TTC549 (cell line): ENCODE results near the gene LRRC56.

Experiments used
- FAIRE-seq: peaks from 2 replicates; lab custom pipeline; 2012; peaks lifted over from hg19 to GRCh38; lab: Jason Lieb, UNC

Gene LRRC56, protein sequence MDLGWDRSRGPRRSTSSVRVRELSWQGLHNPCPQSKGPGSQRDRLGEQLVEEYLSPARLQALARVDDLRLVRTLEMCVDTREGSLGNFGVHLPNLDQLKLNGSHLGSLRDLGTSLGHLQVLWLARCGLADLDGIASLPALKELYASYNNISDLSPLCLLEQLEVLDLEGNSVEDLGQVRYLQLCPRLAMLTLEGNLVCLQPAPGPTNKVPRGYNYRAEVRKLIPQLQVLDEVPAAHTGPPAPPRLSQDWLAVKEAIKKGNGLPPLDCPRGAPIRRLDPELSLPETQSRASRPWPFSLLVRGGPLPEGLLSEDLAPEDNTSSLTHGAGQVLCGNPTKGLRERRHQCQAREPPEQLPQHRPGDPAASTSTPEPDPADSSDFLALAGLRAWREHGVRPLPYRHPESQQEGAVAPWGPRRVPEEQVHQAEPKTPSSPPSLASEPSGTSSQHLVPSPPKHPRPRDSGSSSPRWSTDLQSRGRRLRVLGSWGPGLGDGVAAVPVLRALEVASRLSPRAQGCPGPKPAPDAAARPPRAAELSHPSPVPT

GRCh38 chr11:536841-537621 lies at the start of gene LRRC56:
TSS of gene LRRC56 (plus strand) at chr11:537527. CDS start at chr11:540685, 3,158 bp downstream.
- FAIRE-seq, result no peak

DNA sequence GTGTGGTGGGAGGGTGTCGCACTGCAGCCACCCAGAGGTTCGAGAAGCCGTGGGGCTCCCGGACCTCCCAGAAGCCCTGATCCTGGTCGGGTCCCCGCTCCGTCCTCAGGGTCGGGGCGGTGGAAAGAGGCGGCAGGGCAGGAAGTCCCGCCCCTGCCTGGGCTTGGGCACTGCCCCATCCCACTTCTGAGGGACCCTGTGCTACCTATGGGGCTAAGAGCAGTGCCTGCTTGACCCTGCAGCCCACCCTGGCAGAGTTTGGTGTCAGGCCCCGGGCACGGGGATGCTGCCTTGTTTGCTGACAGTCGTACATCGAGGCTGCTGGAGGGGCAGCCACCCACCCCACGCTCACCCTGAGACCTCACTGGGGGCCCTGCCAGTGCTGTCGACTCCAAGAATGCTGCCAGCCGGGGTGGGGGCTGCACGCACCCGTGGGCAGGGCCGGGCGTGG lies 49.7 kb upstream of the LRRC56 start:
- no peak for FAIRE-seq

DNA sequence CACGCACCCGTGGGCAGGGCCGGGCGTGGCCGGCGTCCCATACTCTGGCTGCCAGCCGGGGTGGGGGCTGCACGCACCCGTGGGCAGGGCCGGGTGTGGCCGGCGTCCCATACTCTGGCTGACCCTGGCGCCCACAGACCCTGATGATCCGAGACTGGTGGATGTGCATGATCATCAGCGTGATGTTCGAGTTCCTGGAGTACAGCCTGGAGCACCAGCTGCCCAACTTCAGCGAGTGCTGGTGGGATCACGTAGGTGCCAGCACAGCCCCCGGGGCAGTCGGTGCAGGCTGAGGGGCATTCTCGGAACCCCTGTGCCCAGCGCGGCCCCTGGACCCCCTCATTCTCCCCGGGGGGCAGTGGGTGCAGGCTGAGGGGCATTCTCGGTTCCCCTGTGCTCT lies 49.3 kb upstream of the LRRC56 start:
- no peak for FAIRE-seq

DNA sequence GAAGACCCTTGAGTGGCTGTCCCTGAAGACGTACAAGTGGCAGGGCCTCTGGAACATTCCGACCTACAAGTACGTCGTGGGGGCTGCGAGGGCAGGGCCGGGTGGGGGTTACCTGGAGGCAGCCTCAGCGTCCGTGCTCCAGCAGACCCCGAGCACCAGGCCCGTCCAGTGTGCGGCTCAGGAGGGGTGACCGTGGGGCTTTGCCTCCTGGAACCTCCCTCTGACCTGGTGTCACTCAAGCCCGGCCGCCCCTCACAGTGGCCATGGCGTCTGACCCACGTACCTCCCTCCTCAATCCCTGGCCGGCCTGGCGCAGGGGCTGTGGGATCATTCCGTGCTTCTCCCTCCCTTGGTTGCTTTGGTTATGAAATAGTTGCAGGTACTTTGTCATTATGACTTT lies 48.7 kb upstream of the LRRC56 start:
- no peak for FAIRE-seq

DNA sequence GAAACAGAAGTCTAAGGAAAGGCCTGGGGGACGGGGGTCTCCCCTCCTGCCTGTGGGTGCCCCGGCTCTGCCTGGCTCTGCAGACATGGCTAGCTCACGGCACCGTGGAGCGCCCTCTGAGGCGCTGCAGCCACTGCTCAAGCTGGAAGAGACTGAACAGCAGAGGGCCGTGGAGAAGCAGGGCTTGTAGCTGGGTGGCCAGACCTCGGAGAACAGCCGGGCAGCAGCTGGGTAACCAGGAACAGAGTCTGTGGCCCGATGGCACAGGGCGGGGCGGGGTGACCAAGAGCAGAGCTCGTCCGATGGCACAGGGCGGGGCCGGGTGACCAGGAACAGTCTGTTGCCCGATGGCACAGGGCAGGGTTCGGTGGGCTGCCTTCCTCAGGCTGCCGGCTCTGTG lies 48.3 kb upstream of the LRRC56 start:
- no peak for FAIRE-seq

GRCh38 chr11:489610-490185 lies 47.6 kb upstream of the LRRC56 start:
- no peak for FAIRE-seq

- no peak for FAIRE-seq
Measured at GRCh38 chr11:490186-490929, 47.0 kb upstream of the LRRC56 start.

DNA sequence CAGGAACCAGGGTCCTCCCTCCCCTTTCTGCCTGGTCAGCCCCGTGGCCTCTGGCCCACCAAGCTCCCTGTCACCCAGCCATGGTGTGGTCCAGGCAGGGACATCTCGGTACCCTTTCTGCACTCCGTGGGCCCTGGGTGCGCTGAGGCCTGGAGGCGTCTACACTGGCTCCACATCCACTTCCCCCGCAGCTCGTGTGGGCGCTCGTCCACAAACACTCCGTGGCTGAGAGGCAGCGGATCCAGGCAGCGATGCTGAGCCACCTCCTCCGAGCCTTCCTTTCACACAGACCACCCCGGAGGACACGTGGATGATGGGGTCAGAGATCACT lies 46.4 kb upstream of the LRRC56 start:
- FAIRE-seq, result no peak

DNA sequence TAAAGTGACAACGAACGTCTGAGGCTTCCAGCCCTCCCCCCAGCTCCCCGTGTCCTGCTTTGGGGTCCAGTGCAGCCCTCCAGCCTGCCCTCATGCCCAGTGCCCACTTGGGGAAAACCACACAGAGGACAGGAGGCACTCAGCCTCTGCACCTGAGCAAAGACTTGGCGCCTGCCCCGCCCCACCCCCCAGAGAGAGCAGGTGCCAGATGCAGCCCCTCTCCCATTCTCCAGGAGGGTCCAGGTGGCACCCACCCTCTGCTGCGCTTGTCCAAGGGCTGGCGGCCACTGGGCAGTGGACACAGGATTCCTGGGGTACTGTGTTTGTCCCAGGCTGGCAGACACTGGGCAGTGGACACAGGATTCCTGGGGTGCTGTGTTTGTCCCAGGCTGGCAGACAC lies 46.0 kb upstream of the LRRC56 start:
- no peak for FAIRE-seq

DNA sequence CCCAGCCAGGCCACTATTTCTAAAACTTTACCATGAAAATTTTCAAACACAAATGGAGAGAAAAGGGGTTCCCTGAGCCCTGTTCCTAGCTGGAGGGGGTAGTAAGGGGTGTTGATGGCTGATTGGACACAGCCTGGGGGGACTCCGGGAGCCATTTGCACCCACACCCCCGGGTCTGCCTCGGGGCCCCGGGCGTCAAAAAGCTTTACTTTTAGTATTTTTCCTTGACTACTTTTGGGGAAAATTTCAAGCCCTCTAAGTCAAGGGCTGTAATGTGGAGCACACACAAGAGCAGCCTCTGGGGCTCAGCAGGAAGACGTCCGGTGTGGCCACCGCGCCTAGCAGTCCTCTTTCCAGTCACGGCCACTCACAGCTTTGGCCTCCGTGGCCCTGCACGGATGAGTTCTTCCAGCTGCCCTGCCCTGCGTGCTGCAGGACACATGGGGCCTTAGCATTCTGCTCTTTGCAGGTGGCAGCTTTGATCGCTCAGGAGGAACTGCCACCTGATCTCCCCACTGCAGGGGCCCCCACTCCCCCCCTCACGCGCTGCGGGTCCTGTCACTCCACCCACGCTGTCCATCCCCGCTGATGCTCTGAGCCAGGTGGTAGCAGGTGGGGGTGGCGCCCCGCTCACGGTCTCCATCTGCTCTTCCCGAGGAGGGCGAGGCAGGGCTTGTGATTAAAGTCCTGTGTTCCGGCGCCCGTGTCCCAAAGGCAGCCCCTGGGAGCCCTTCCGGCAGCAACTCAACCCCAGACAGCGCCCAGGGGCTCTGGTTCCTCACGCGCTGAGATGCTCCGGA lies 44.7 kb upstream of the LRRC56 start:
- FAIRE-seq, result no peak

- no peak for FAIRE-seq
Measured at GRCh38 chr11:494761-495536, 42.4 kb upstream of the LRRC56 start.

GRCh38 chr11:495537-495931 lies 41.8 kb upstream of the LRRC56 start:
- FAIRE-seq, result no peak

- no peak for FAIRE-seq
Measured at GRCh38 chr11:496834-497564, 40.3 kb upstream of the LRRC56 start.

DNA sequence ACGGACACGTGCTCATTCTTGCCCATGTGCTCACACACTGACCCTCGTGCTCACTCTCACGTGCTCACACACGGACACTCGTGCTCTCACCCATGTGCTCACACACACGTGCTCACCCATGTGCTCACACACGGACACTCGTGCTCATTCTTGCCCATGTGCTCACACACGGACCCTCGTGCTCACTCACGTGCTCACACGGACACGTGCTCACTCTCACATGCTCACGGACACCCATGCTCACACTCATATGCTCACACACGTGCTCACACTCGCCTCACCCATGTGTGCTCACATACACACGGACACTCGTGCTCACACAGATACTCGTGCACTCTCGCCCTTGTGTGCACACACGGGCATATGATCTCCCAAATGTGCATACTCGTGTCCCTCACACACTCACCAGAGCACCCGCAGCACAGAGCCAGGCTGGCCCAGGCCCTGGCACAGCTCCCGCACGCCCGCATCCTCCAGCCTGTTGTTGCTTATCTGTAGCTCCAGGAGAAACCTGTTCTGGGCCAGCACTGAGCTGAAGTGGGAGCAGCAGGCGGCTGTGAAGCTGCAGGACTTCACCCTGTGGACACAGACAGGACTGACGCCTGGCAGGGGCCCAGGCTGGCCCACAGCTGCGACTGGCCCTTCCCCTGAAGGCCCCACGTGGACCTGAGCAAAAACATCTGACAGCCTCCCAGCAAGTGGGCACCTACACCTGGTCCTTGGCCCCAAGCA lies 39.6 kb upstream of the LRRC56 start:
- no peak for FAIRE-seq

DNA sequence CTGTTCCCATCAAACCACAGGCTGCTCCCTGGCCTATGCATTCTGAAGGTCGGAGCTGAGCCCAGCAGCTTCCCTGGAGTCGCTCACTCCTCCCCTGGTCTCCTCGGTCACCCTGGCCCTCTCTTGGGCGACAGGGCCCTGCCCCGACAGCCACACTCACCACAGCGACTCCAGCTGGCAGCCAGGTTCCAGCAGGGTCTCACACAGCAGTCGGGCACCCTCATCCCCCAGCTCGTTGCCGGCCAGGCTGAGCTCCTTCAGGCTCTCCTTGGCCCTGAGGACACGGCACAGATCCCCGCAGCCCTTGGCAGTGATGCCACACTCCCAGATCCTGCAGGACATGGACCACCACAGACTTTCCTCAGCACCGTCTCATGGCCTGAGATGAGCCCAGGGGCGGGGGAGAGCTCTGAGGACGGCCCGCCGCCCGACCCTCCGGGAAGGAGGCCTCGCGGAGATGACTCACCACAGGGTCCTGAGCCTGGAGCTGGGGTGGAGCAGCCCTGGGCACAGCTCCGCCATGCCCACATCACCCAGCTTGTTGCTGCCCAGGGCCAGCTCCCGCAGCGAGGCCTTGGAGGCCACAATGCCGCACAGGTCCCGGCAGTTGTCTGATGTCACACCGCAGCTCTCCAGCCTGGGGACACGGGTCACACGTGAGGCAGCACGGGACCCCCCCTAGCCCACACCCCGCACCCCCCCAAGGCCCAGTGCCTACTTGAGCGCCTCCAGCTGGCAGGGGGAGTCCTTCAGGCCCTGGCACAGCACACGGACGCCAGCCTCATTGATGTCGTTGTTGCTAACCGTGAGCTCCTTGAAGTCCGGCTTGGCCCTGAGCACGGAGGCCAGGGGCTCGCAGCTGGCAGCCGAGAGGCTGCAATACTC lies 38.8 kb upstream of the LRRC56 start:
- FAIRE-seq, result no peak

DNA sequence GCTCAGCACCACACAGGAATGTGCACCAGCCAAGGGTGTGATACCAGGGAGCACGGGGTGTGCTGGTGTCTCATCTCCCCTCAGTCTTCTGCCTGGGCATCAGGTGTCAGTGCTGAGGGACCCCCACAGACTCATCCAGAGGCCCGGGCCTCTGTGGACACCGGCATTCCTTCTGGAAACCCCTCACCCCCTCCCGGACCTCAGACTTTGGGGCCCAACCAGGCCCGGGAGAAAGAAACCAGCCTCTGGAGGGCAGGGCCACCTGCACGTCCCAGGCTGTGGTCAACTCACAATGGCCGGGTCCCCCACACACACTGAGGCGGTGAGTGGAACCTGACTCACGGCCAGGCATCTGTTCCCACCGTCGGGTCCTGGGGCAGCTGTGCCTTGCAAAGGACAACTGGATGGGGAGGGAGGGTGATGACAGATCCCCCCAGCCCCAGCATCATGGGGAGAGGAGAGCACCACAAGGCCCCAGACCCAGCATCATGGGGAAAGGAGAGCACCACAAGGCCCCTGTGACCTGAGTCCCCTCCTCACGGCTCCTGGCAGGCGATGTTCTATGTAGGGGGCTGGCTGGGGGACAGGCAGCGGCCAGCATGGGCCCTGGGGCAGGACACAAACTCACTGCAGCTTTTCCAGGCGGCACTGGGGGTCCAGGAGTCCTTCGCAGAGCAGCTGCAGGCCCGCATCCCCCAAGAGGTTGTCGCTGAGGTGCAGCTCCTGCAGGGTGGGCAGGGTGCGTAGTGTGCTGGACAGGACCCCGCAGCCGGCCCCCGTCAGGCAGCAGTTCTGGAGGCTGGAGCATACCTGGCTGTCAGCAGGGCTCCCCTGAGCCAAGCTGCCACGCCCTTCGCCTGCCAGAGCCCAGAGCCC lies 37.9 kb upstream of the LRRC56 start:
- FAIRE-seq, result no peak

GRCh38 chr11:501001-501682 lies 36.2 kb upstream of the LRRC56 start:
- FAIRE-seq, result no peak
